ENCODE measurements around the gene SOX2. TPM values are rescaled to one million over a fixed set of nuclear protein-coding genes. Genes with fewer than 3 reads are reported as not detected.
"Not testable (repeated sequence)": the region's sequence is repeated elsewhere in the genome, so short reads cannot be mapped to it uniquely, and the experiment has no call there.

SOX2 gene
- total RNA-seq, 1 donor from 2014 or later = not detected

DNA sequence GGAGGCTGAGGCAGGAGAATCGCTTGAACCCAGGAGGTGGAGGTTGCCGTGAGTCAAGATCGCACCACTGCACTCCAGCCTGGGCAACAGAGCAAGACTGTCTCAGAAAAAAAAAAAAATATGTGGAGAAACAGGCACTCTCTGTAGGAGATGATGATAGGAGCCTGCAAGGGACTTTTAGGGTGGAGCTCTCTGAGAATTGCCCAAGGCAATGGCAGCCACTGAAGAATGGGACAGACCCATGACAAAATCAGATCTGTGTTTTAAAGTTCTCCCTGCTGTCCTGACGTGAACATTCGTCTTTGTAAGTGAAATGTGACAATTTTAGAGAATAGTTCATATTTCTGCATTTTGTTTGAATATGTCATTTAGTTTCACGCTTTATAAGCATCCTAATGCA lies 50.2 kb downstream of the SOX2 start:
- DNase-seq (ENCODE audit: low spot score in 2 of 2, unreplicated experiment in 2 of 2) = no peak
- Mint-ChIP-seq H3K4me3 (no peak overlapping the region), H3K27ac (no peak overlapping the region), H3K4me1 (peaks cover 1% of the 10 kb centered on the region), H3K27me3 (ENCODE audit: low read depth) (peaks cover 10% of the 10 kb centered on the region), H3K9me3 (no peaks in the 10 kb centered on the region), H3K36me3 (no peaks in the 10 kb centered on the region)
- TF ChIP-seq, protein P1, sequence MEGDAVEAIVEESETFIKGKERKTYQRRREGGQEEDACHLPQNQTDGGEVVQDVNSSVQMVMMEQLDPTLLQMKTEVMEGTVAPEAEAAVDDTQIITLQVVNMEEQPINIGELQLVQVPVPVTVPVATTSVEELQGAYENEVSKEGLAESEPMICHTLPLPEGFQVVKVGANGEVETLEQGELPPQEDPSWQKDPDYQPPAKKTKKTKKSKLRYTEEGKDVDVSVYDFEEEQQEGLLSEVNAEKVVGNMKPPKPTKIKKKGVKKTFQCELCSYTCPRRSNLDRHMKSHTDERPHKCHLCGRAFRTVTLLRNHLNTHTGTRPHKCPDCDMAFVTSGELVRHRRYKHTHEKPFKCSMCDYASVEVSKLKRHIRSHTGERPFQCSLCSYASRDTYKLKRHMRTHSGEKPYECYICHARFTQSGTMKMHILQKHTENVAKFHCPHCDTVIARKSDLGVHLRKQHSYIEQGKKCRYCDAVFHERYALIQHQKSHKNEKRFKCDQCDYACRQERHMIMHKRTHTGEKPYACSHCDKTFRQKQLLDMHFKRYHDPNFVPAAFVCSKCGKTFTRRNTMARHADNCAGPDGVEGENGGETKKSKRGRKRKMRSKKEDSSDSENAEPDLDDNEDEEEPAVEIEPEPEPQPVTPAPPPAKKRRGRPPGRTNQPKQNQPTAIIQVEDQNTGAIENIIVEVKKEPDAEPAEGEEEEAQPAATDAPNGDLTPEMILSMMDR (IDR thresholded peaks at IDR 0.05; ENCODE audit: unreplicated experiment) = no peak

DNA sequence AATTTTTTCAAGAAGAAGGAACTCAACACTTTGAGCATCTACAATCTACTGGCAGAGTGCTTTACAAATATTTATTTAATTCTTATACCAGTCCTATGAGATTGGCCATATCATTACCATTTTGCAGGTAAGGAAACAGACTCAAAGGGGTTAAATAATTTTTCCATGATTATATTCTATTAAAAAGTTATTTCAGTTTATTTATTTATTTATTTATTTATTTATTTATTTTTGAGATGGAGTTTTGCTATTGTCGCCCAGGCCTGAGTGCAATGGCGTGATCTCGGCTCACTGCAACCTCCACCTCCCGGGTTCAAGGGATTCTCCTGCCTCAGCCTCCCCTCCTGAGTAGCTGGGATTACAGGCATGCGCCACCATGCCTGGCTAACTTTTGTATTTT lies 52.3 kb downstream of the SOX2 start:
- DNase-seq (ENCODE audit: low spot score in 2 of 2, unreplicated experiment in 2 of 2); H3K36me3 Mint-ChIP-seq; H3K9me3 Mint-ChIP-seq; H3K27me3 Mint-ChIP-seq (ENCODE audit: low read depth); H3K4me1 Mint-ChIP-seq; H3K27ac Mint-ChIP-seq; H3K4me3 Mint-ChIP-seq: not testable (repeated sequence)

Data from mesothelial cell of epicardium (in vitro differentiated cells).